ENCODE measurements around the gene NIPAL3.

- no peak for TF ChIP-seq POLR2A (IDR thresholded peaks at IDR 0.05; ENCODE audit: low read depth, low read length)
- TF ChIP-seq POLR2AphosphoS5 (IDR thresholded peaks at IDR 0.05; ENCODE audit: low read depth, low read length): no peak
Measured at GRCh38 chr1:24441996-24442668, 26.5 kb downstream of the NIPAL3 start.
